ENCODE results near the gene OR5A1.

DNA sequence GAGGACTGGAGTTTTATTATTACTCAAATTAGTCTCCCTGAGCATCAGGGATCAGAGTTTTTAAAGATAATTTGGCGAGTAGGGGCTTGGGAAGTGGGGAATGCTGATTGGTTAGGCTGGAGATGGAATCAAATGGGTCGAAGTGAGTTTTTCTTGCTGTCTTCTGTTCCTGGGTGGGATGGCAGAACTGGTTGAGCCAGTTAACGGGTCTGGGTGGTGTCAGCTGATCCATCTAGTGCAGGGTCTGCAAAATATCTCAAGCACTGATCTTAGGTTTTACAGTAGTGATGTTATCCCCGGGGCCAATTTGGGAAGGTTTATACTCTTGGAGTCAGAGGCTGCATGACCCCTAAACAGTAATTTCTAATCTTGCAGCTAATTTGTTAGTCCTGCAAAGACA lies 11.1 kb upstream of the OR5A1 start:
- TF ChIP-seq CTCF (conservative IDR thresholded peaks at IDR 0.05) (no peak), ZFX (IDR thresholded peaks at IDR 0.05) (no peak)

Measured in C4-2B (cell line).